Adrenal gland (tissue), 5 donors: Measurements from ENCODE around the gene KRT15.

Experiments used
- CTCF ChIP-seq, 6 experiments: fragments of 450-650 bp in 4 of 6; fragments of 200-600 bp in 2 of 6; sonication (generic) in 1 of 6; IDR thresholded peaks; 1 replicate in 5 of 6; 2 replicates in 1 of 6; pipeline versions ENCODE4 v1.5.1 to v1.8.0; 2016 to 2021; ENCODE audit warnings: antibody characterized with exemption in 6 of 6, mild to moderate bottlenecking in 2 of 6, moderate library complexity in 1 of 6
- POLR2A ChIP-seq, 2 donors: fragments of 450-650 bp; IDR thresholded peaks; one replicate each; pipeline ENCODE4 v1.6.1; 2017; ENCODE audit warnings: antibody characterized with exemption in 2 of 2, mild to moderate bottlenecking in 2 of 2, moderate library complexity in 1 of 2
- donor health status: DM: no; HTN: no; CAD: no.

DNA sequence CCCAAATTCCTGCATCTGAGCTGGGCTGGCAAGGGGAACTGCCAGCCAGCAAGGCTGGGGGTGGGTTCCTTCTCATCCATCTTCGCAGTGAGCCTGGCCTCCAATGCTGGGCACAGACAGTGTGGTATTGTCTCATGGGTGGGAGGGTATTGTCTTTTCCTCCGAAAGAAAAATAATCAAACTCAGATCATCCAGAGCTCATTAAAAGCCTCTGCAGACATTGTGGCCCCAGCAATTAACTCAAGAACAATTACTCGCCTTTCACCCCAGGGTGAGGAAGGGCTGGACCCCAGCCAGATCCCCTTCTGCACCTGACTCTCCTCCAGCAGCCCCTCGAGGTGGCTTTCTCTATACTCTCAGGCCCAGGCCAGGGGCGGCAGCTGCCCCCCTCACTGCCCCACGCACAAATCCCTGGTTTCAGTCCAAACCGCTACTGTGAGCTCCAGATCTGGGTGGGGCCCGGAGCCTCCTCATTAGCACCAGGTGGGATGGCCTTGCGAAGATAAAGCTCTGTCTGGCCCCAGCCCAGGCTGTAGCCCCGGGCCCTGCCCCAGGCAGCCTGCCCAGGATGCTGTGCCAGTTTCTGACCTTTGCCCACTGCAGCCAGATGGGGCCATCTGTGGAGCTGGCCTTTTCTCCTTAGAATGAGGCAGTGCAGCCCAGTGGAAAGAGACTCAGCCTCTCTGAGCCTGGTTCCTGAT is 2.3 kb upstream of the KRT15 start:
- TF ChIP-seq CTCF (IDR thresholded peaks at IDR 0.05) (no peak), POLR2A (IDR thresholded peaks at IDR 0.05) (no peak)
